Activated CD4-positive, CD25-positive, alpha-beta regulatory T cell (primary cell): Measurements from ENCODE around the gene JAK2.
"Not testable (repeated sequence)": the region's sequence is repeated elsewhere in the genome, so short reads cannot be mapped to it uniquely, and the experiment has no call there.

Experiments used
- DNase-seq, 4 experiments: peaks; one replicate each; lab custom pipeline; 2025; lab: John Stamatoyannopoulos, UW

JAK2 gene

GRCh38 chr9:4984621-4985385 lies at the start of gene JAK2:
Gene JAK2 (plus strand): TSS chr9:4985272. CDS start chr9:5021988, 36,716 bp downstream.
- peak; percentile 53 to 76 (median 64) for DNase-seq

GRCh38 chr9:4936277-4936676 lies 48.8 kb upstream of the JAK2 start:
- no peak for DNase-seq

DNA sequence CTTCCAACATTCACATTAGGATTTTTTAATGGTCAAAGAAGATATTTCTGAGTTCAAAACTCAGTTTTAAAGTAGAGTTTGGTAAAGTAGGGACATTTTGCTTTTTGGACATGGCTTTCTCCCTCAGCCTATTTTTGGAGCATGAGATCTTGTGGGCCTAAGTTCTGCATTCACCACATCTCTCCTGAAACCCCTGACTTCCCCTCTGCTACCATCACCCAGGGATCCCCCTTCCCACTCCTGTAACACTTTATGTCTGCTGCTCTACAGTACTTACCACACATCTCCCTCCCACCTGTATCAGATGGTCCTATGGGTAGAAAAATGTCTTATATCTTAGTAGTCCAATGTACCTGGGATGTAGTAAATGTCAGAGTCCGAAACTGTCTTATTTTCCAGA lies 48.2 kb upstream of the JAK2 start:
- DNase-seq: no peak

DNA sequence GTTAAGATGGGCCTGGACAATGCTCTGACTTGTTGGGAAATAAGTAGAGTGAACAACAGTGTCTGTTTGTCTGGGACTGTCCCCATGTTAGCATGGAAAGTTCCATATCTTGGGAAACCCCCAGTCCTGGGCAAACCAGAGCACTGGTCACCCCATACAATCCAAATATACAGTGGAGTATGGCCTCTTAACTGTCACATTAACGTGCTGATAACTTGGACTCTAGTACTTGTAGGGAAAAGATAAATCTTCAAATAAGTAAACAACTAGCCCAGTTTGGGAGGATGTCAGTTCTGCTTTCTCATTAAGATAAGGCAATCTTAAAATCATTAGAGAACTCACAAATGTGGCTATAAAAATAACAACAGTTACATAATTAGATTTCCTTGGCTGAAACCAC lies 47.6 kb upstream of the JAK2 start:
- DNase-seq: no peak

DNA sequence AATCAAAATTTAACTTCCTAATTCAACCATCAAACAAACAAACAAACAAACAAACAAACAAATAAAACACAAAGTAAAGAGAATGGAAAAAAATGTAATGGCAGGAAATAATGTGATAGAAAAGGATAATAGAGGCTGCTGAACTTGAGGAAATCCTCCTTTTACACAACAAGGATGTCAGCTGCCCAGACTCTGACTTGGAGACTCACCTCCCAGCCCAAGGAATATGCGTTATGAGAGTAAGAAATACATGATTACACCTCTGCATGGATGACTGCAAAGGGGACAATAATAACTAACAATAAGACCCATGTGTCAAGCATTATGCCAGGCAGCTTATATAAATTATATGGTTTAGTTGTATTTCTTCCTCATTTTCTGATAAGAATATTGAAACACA lies 46.6 kb upstream of the JAK2 start:
- DNase-seq: no peak

- no peak for DNase-seq
These were observed 45.9 kb upstream of the JAK2 start for GRCh38 chr9:4939118-4939561.

GRCh38 chr9:4942042-4942691 lies 42.9 kb upstream of the JAK2 start:
- DNase-seq: not testable (repeated sequence)

GRCh38 chr9:4943346-4943745 lies 41.7 kb upstream of the JAK2 start:
- no peak for DNase-seq

GRCh38 chr9:4944431-4945211 lies 40.5 kb upstream of the JAK2 start:
- DNase-seq: not testable (repeated sequence)

DNA sequence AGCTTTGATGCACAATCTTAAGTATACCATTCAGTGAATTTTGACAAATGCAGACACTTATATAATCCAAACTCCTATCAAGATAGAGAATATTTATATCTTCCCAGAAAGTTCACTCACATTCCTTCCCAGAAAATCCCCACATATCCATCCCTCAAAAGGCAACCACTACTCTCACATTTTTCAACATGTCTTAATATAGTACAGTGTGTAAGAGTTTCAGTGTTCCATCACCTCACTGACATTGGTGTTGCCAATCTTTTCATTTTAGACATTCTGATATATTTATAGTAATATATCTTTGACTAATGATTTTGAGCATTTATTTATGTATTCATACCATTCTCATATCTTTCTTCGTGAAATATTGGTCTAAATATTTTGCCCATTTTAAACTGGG lies 38.1 kb upstream of the JAK2 start:
- DNase-seq: no peak

DNA sequence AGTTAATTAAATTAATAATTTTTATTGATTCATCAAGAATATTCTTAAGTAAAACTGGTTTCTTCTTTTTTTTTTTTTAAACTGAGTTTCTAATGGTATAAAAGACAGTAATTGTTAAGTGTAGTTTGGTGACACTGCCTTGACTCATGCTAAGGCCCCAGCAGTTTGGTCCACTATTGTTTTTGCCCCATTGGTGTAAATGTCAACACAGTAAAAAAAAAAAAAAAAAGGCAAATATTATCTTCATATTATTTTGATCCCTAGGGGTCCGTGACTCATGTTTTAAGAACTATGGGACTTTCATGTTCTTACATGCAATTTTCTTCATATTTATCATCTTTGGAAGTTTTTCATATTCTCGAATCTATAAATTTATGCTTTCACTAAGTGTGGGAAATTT lies 29.2 kb upstream of the JAK2 start:
- no peak for DNase-seq

DNA sequence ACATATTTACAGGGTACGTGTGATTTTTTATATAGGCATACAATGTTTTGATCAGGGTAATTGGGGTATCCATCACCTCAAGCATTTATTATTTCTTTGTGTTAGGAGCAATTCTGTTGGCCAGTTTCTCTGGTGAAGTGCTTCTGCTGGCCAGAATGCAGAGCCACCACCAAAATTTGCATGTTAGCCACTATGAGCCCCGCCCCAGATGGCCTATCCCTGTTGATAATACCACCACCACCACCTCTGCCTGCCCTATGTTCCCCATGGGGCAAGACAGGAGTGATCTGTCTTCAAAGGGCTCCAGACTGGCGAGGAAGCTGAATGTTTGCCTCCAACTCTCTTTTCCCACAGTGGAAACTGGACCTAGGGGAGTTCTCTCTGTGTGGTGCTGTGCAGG lies 26.0 kb upstream of the JAK2 start:
- DNase-seq: no peak

- DNase-seq: no peak
These were observed 23.0 kb upstream of the JAK2 start for GRCh38 chr9:4962085-4962484.

DNA sequence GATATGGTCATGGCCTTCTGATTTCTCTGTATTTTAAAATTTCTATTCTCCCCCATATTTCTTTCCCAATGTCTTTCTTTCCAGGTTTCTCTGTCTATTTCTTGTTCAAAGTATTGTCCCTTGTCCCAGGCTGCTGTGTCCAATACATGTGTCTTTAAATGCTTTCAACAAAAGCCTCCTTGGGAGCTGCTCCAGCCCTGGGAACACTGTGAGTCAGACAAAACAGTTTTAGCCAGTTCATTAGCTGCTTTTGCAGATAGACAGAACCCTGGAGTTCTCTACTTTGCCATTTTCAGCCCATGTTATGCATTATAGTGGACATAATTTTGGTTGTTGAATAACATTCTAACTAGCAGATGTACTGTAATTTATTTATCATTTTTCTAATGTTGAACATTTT lies 20.5 kb upstream of the JAK2 start:
- no peak for DNase-seq

DNA sequence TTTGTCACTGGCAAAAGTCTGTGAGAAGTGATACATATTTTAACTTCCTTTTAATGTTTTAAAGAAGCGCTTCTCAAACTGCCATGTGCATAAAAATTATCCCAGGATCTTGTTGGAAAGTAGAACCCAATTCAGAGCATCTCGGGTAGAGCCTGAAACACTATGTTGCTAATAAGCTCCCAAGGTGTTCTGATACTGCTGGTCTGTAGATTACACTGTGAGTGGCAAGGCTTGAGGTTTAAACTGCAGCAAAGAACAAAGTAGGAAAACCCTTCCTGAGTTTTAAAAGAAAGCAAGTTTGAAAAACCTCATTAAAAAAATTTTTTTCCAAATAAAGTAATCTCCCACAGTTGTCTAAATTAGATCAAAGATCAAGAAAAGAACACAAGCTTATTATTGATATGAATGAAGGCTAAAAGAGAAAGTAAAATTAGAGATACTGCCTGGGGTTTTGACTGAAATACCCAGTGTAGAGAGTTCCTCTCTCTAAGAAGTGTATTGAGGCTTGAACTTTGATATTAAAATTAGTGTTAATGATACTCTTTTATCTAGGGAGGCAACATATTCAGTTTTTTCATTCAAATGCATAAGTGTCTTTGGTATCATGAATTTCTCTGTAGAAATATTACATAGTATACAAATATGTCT lies 19.8 kb upstream of the JAK2 start:
- DNase-seq: no peak

DNA sequence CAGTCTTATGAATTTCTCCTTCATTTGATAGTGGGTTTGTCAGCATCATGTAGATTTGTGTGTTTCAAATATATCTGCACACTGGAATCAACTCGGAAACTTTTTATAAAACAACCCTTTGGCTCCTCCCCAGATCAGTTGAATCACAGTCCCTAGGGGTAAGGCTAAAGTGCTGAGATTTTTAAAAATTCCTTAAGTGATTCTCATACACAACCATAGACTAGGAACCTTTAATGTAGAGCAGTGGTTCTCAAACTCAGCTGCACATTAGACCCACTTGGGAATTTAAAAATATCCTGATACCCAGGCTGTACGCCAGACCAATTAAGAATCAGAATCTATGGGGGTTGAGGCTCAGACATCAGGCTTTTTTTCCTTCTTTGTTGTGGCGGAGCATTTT lies 17.5 kb upstream of the JAK2 start:
- no peak for DNase-seq

DNA sequence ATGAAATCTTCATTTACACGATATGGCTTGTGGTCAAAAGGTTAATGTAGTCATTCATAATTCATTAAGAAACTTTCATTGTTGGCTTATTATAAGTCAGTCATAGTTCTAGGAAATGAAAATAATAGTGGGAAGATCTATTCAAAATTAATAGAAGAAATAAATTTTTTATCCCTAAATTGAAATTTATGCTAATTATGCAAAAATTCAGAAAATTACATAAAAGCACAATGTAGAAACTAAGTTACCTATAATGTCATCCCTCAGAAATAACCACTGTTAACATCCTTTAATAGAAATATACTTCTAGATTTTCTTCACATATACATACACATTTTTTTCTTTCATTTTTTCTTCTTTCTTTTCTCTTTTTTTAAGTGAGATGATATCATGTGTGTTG lies 15.9 kb upstream of the JAK2 start:
- no peak for DNase-seq

GRCh38 chr9:4970970-4971641 lies 14.0 kb upstream of the JAK2 start:
- DNase-seq: peak in 2 of 4 experiments; percentile 31 to 45

- no peak for DNase-seq
These were observed 11.8 kb upstream of the JAK2 start for GRCh38 chr9:4973246-4973645.

DNA sequence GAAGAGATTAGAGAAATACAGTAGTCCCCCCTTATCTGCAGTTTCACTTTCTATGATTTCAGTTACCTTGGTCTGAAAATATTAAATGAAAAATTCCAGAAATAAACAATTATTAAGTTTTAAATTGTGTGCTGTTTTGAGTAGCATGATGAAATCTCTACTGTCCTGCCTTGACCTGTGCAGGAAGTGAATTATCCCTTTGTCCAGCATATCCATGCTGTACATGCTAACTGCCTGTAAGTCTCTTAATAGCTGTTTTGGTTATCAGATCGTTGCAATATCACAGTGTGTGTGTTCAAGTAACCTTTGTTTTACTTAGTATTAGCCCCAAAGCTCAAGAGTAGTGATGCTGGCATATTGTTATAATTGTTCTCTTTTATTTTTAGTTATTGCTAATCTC lies 11.2 kb upstream of the JAK2 start:
- DNase-seq: no peak

GRCh38 chr9:4979239-4979638 lies 5.8 kb upstream of the JAK2 start:
- DNase-seq: no peak
